HCT116 (cell line): ENCODE measurements around the gene CHRNA9. TPM values are rescaled to one million over a fixed set of nuclear protein-coding genes. Genes with fewer than 3 reads are reported as not detected.

ENCODE experiments used
- ATAC-seq: fragments of 200-7000 bp; cut with Tn5 transposase; 2 replicates; pipeline ENCODE4 v1.9.1; 2020; ENCODE audit warnings: mild to moderate bottlenecking, moderate library complexity
- BruUV-seq: library from RNA; stranded (reverse); fragments of 400-500 nt; replicated peaks from 2 replicates; lab custom pipeline; 2021; lab: Mats Ljungman, UMichigan
- CTCF ChIA-PET: fragments of 300-600 bp; sonication (Branson Sonifier 250); formaldehyde crosslinking; loops from one replicate; lab custom pipeline; 2021; ENCODE audit warnings: antibody characterized with exemption; lab: Charles Lee
- POLR2A ChIA-PET: fragments of 300-600, 350-600 bp; sonication (Branson Sonifier 250); formaldehyde crosslinking; loops from one replicate; lab custom pipeline; 2021; ENCODE audit warnings: antibody characterized with exemption; lab: Charles Lee
- RAD21 ChIA-PET, 2 experiments: fragments of 300-600 bp; sonication (Branson Sonifier 250); formaldehyde crosslinking; loops; one replicate each; lab custom pipeline; 2023; ENCODE audit warnings: low total read pairs in 2 of 2; ENCODE audit not compliant: uncharacterized antibody in 2 of 2, unreplicated experiment in 2 of 2, low non-redundant PET in 1 of 2; lab: Charles Lee
- DNase-seq: peaks from one replicate; pipeline ENCODE4 v3.0.0-alpha.2; 2010; ENCODE audit warnings: low read depth, low spot score
- H2AFZ ChIP-seq: fragments of 200-600 bp; shearing (Covaris generic), sonication (generic); 2 replicates; pipeline ENCODE4 v1.6.1; 2017; ENCODE audit warnings: low read depth, mixed run types, mixed read lengths, antibody characterized with exemption, low read length; ENCODE audit not compliant: poor library complexity, severe bottlenecking
- H3K27ac ChIP-seq: 2 replicates; pipeline ENCODE4 v1.5.1; 2012; ENCODE audit warnings: low read depth, low read length
- H3K27me3 ChIP-seq: fragments of 200-600 bp; sonication (generic); 2 replicates; pipeline ENCODE4 v1.6.1; 2016; ENCODE audit warnings: mixed run types, low read length, mixed read lengths; ENCODE audit not compliant: insufficient read depth
- H3K36me3 ChIP-seq, 2 experiments: fragments of 200-500 bp in 1 of 2; fragments of 200-600 bp in 1 of 2; sonication (Bioruptor generic) in 1 of 2; sonication (generic) in 1 of 2; 2 replicates each; pipeline versions ENCODE4 v1.5.1 to v1.6.1; 2014 to 2016; ENCODE audit warnings: low read length in 2 of 2, inconsistent platforms in 1 of 2, mixed read lengths in 1 of 2, mixed run types in 1 of 2; ENCODE audit not compliant: insufficient read depth in 2 of 2, control insufficient read depth in 1 of 2
- H3K4me1 ChIP-seq, 2 experiments: fragments of 200-600 bp in 1 of 2; sonication (generic) in 1 of 2; 2 replicates each; pipeline versions ENCODE4 v1.5.1 to v1.6.1; 2012 to 2017; ENCODE audit warnings: low read length in 2 of 2, inconsistent platforms in 1 of 2, mild to moderate bottlenecking in 1 of 2, mixed read lengths in 1 of 2, mixed run types in 1 of 2, moderate library complexity in 1 of 2; ENCODE audit not compliant: insufficient read depth in 2 of 2, control insufficient read depth in 1 of 2
- H3K4me2 ChIP-seq: fragments of 200-600 bp; sonication (generic); 2 replicates; pipeline ENCODE4 v1.6.1; 2017; ENCODE audit warnings: mixed run types, low read length, mixed read lengths
- H3K4me3 ChIP-seq, 2 experiments: fragments of 200-600 bp in 1 of 2; sonication (generic) in 1 of 2; replicated peaks in 1 of 2; 2 replicates each; pipeline ENCODE4 v1.5.1; 2011 to 2016; ENCODE audit warnings: low read length in 2 of 2, control low read depth in 1 of 2, low read depth in 1 of 2, mild to moderate bottlenecking in 1 of 2, mixed read lengths in 1 of 2, mixed run types in 1 of 2
- H3K79me2 ChIP-seq: fragments of 200-600 bp; sonication (generic); 2 replicates; pipeline ENCODE4 v1.6.1; 2017; ENCODE audit warnings: mild to moderate bottlenecking, mixed run types, low read length, moderate library complexity, mixed read lengths; ENCODE audit not compliant: insufficient read depth
- H3K9ac ChIP-seq: fragments of 200-600 bp; sonication (generic); 2 replicates; pipeline ENCODE4 v1.6.1; 2016; ENCODE audit warnings: low read length, mixed read lengths
- H3K9me2 ChIP-seq: fragments of 200-600 bp; sonication (generic), shearing (Covaris generic); 2 replicates; pipeline ENCODE4 v1.6.1; 2017; ENCODE audit warnings: mixed run types, mild to moderate bottlenecking, moderate library complexity; ENCODE audit not compliant: insufficient read depth
- H3K9me3 ChIP-seq, 2 experiments: fragments of 200-500 bp in 1 of 2; fragments of 200-600 bp in 1 of 2; sonication (Bioruptor generic) in 1 of 2; sonication (generic) in 1 of 2; 2 replicates each; pipeline ENCODE4 v1.6.1; 2014 to 2017; ENCODE audit warnings: low read length in 2 of 2, mixed read lengths in 2 of 2, inconsistent platforms in 1 of 2, low read depth in 1 of 2, mild to moderate bottlenecking in 1 of 2, mixed run types in 1 of 2, moderate library complexity in 1 of 2; ENCODE audit not compliant: control insufficient read depth in 1 of 2, insufficient read depth in 1 of 2
- H4K20me1 ChIP-seq: fragments of 200-600 bp; sonication (generic), shearing (Covaris generic); 2 replicates; pipeline ENCODE4 v1.6.1; 2017; ENCODE audit warnings: mixed run types, mild to moderate bottlenecking, moderate library complexity; ENCODE audit not compliant: insufficient read depth
- CEBPB ChIP-seq: IDR thresholded peaks from 2 replicates; pipeline ENCODE4 v1.6.1; 2012; ENCODE audit warnings: low read depth
- ELF1 ChIP-seq: IDR thresholded peaks from 2 replicates; pipeline ENCODE4 v1.6.1; 2012; ENCODE audit warnings: low read depth, borderline replicate concordance
- EZH2phosphoT487 ChIP-seq: fragments of 200-600 bp; IDR thresholded peaks from 2 replicates; pipeline ENCODE4 v1.6.1; 2018; ENCODE audit warnings: antibody characterized with exemption, borderline replicate concordance
- JUND ChIP-seq: IDR thresholded peaks from 2 replicates; pipeline ENCODE4 v1.6.1; 2012
- RAD21 ChIP-seq: IDR thresholded peaks from 2 replicates; pipeline ENCODE4 v1.6.1; 2012; ENCODE audit warnings: low read depth, mild to moderate bottlenecking
- SIN3A ChIP-seq: IDR thresholded peaks from 2 replicates; pipeline ENCODE4 v1.6.1; 2012; ENCODE audit warnings: low read depth
- SP1 ChIP-seq: IDR thresholded peaks from 2 replicates; pipeline ENCODE4 v1.6.1; 2012; ENCODE audit warnings: low read depth
- YY1 ChIP-seq: IDR thresholded peaks from 2 replicates; pipeline ENCODE4 v1.6.1; 2011; ENCODE audit warnings: low read length, low read depth, moderate library complexity, mild to moderate bottlenecking; ENCODE audit not compliant: insufficient replicate concordance; ENCODE audit errors: extremely low read depth
- ZFX ChIP-seq: fragments of 450-650 bp; IDR thresholded peaks from 2 replicates; pipeline ENCODE4 v1.6.1; 2017
- intact Hi-C: fragments of 100-400 bp; cut with micrococcal nuclease; formaldehyde crosslinking; loops from 2 replicates; pipeline ENCODE4 v1.10.0; 2022
- total RNA-seq: library from RNA; stranded (reverse); gene quantifications from one replicate; pipeline ENCODE4 v1.2.1, GENCODE V29; 2021; ENCODE audit not compliant: unreplicated experiment
- TF ChIP-seq, protein P1 (sequence below): IDR thresholded peaks from 2 replicates; pipeline ENCODE4 v1.6.1; 2012
- TF ChIP-seq, protein P2 (sequence below): IDR thresholded peaks from 2 replicates; pipeline ENCODE4 v1.6.1; 2012

CHRNA9 gene
- total RNA-seq, 1 experiment from 2014 or later = not detected

DNA sequence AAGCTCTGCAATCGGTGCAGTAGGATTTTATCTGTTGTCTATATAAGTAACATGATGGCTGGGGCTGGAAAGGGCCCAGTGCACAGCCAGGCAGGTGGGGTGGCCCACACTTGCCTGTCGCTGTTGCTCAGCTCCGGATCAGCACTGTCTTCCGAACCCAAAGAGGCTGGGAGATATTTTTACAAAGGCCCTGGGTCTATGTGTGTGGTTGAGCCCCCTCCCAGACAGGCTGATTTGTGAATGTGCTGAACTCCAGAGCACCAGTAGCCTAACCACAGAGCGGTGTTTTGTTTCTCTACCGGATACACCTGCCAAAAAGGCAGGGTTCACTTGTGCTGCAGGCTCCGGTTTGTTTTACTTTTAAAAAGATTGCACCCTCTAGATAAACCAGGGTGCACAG is 33.5 kb upstream of the CHRNA9 start (continued):
- TF ChIP-seq, protein P1, sequence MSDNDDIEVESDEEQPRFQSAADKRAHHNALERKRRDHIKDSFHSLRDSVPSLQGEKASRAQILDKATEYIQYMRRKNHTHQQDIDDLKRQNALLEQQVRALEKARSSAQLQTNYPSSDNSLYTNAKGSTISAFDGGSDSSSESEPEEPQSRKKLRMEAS = no peak
- TF ChIP-seq EZH2phosphoT487 (no peak), SP1 (no peak), ELF1 (no peak), RAD21 (no peak), CEBPB (no peak)
- TF ChIP-seq, protein P2, sequence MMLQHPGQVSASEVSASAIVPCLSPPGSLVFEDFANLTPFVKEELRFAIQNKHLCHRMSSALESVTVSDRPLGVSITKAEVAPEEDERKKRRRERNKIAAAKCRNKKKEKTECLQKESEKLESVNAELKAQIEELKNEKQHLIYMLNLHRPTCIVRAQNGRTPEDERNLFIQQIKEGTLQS = no peak
- TF ChIP-seq, all 23 proteins: peak for 0

DNA sequence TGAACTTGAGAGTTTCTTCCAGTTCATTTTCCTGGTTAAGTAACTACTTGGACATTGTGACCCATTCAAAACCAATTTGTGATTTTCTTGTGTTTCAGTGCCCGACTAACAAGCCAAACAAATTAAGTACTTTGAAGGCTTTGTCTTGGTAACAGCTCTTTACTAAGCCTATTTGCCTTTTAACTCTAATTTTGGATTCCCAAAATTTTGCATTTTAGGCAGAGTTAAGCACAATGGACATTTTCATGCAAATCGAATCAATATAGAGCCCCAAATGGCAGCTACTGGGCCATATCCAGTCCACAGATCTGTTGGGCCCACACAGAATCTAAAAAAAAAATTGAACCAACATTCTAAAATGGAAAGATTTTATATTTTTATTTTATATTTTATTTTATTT is 31.4 kb upstream of the CHRNA9 start:
- Histone ChIP-seq H3K4me3 (no peak overlapping the region), H3K4me1 (no peaks in the 10 kb centered on the region; a peak in 1 of 4 replicates), H3K79me2 (no peaks in the 10 kb centered on the region), H3K27ac (no peak overlapping the region), H3K9me2 (no peaks in the 10 kb centered on the region), H3K9ac (no peak overlapping the region), H3K27me3 (no peaks in the 10 kb centered on the region), H3K36me3 (no peaks in the 10 kb centered on the region), H4K20me1 (no peaks in the 10 kb centered on the region), H3K4me2 (no peak overlapping the region), H3K9me3 (peaks cover 0 to 6% of the 10 kb centered on the region in 2 experiments; a peak in 1 of 4 replicates), H2AFZ (no peak overlapping the region)
- intact Hi-C loops = loop anchor here (10.0 kb wide), 1 partner anchor 839 kb away; no protein-coding TSS in a partner anchor
- ChIA-PET CTCF (no interaction called here), POLR2A (no interaction called here), RAD21 (no interaction called here)
- ATAC-seq (no peak), DNase-seq (no peak)
- no TSS peak for BruUV-seq
- TF ChIP-seq SIN3A (no peak), ELF1 (no peak), YY1 (no peak), JUND (no peak), ZFX (no peak)
